ENCODE results near the gene ACAP1. TPM values are rescaled to one million over a fixed set of nuclear protein-coding genes. Genes with fewer than 3 reads are reported as not detected.

Gene ACAP1
- total RNA-seq, 1 donor from 2014 or later: 16.0 TPM

- Mint-ChIP-seq H3K4me3 (ENCODE audit: unreplicated experiment) (no peak overlapping the region), H3K27me3 (ENCODE audit: low read depth, unreplicated experiment) (no peaks in the 10 kb centered on the region), H3K27ac (ENCODE audit: unreplicated experiment) (no peak overlapping the region), H3K4me1 (ENCODE audit: low read depth, unreplicated experiment) (peaks cover 1% of the 10 kb centered on the region), H3K36me3 (ENCODE audit: low read depth, unreplicated experiment) (peaks cover 24% of the 10 kb centered on the region), H3K9me3 (ENCODE audit: unreplicated experiment) (no peaks in the 10 kb centered on the region)
- FAIRE-seq: no peak
- no peak overlapping the region for H3K27ac ChIP-seq (ENCODE audit: low read depth, low read length)
- H3K4me3 ChIP-seq (ENCODE audit: insufficient read depth, low read depth, low read length): no peak overlapping the region
- H3K27me3 ChIP-seq (ENCODE audit: insufficient read depth, low read length): no peaks in the 10 kb centered on the region
- H3K4me1 ChIP-seq (ENCODE audit: insufficient read depth, low read length): no peaks in the 10 kb centered on the region
- H2AFZ ChIP-seq (ENCODE audit: low read depth, low read length): no peak overlapping the region
- H3K79me2 ChIP-seq (ENCODE audit: insufficient read depth, low read length): peaks cover 16% of the 10 kb centered on the region
- TF ChIP-seq EZH2 (IDR thresholded peaks at IDR 0.05; ENCODE audit: insufficient read depth, low read length) (no peak), CTCF (IDR thresholded peaks at IDR 0.05; ENCODE audit: insufficient read depth, low read depth, low read length) (no peak)
- no peaks in the 10 kb centered on the region for H3K9me3 ChIP-seq (ENCODE audit: insufficient read depth, low read depth, low read length)
- peaks cover 6% of the 10 kb centered on the region for H4K20me1 ChIP-seq (ENCODE audit: insufficient read depth, low read length)
- no peak overlapping the region for H3K9ac ChIP-seq (ENCODE audit: low read length)
- no peak for DNase-seq (ENCODE audit: low read depth)
- H3K36me3 ChIP-seq (ENCODE audit: insufficient read depth, low read length): peaks cover 16% of the 10 kb centered on the region
- no peak overlapping the region for H3K4me2 ChIP-seq (ENCODE audit: low read length)
These were observed 13.7 kb upstream of the ACAP1 start for GRCh38 chr17:7322520-7323194.

- DNase-seq (ENCODE audit: low read depth) (no peak), FAIRE-seq (no peak)
- H3K27me3 ChIP-seq (ENCODE audit: insufficient read depth, low read length): no peaks in the 10 kb centered on the region
- no peaks in the 10 kb centered on the region for H3K9me3 ChIP-seq (ENCODE audit: insufficient read depth, low read depth, low read length)
- peak; percentile 74 for TF ChIP-seq CTCF (IDR thresholded peaks at IDR 0.05; ENCODE audit: insufficient read depth, low read depth, low read length)
- TF ChIP-seq EZH2 (IDR thresholded peaks at IDR 0.05; ENCODE audit: insufficient read depth, low read length): no peak
- peaks cover 16% of the 10 kb centered on the region for H3K36me3 ChIP-seq (ENCODE audit: insufficient read depth, low read length)
- peaks cover 11% of the 10 kb centered on the region for H4K20me1 ChIP-seq (ENCODE audit: insufficient read depth, low read length)
- H3K4me3 Mint-ChIP-seq (ENCODE audit: unreplicated experiment): no peak overlapping the region
- no peak overlapping the region for H3K9ac ChIP-seq (ENCODE audit: low read length)
- no peak overlapping the region for H3K27ac Mint-ChIP-seq (ENCODE audit: unreplicated experiment)
- H3K27ac ChIP-seq (ENCODE audit: low read depth, low read length): no peak overlapping the region
- H3K27me3 Mint-ChIP-seq (ENCODE audit: low read depth, unreplicated experiment): no peaks in the 10 kb centered on the region
- H3K4me2 ChIP-seq (ENCODE audit: low read length): no peak overlapping the region
- H3K4me1 Mint-ChIP-seq (ENCODE audit: low read depth, unreplicated experiment): peaks cover 10% of the 10 kb centered on the region
- no peak overlapping the region for H3K4me3 ChIP-seq (ENCODE audit: insufficient read depth, low read depth, low read length)
- H3K9me3 Mint-ChIP-seq (ENCODE audit: unreplicated experiment): no peaks in the 10 kb centered on the region
- peaks cover 8% of the 10 kb centered on the region for H3K4me1 ChIP-seq (ENCODE audit: insufficient read depth, low read length)
- H3K79me2 ChIP-seq (ENCODE audit: insufficient read depth, low read length): peaks cover 28% of the 10 kb centered on the region
- no peak overlapping the region for H2AFZ ChIP-seq (ENCODE audit: low read depth, low read length)
- H3K36me3 Mint-ChIP-seq (ENCODE audit: low read depth, unreplicated experiment): peaks cover 18% of the 10 kb centered on the region
These were observed 12.4 kb upstream of the ACAP1 start for GRCh38 chr17:7323731-7324437.

GRCh38 chr17:7324438-7324779, 11.9 kb upstream of the ACAP1 start:
- Mint-ChIP-seq H3K36me3 (ENCODE audit: low read depth, unreplicated experiment) (peaks cover 18% of the 10 kb centered on the region), H3K4me3 (ENCODE audit: unreplicated experiment) (no peak overlapping the region), H3K4me1 (ENCODE audit: low read depth, unreplicated experiment) (peaks cover 10% of the 10 kb centered on the region), H3K9me3 (ENCODE audit: unreplicated experiment) (no peaks in the 10 kb centered on the region), H3K27ac (ENCODE audit: unreplicated experiment) (no peak overlapping the region), H3K27me3 (ENCODE audit: low read depth, unreplicated experiment) (no peaks in the 10 kb centered on the region)
- TF ChIP-seq EZH2 (IDR thresholded peaks at IDR 0.05; ENCODE audit: insufficient read depth, low read length) (no peak), CTCF (IDR thresholded peaks at IDR 0.05; ENCODE audit: insufficient read depth, low read depth, low read length) (no peak)
- Histone ChIP-seq H3K36me3 (ENCODE audit: insufficient read depth, low read length) (peaks cover 16% of the 10 kb centered on the region), H3K27ac (ENCODE audit: low read depth, low read length) (no peak overlapping the region), H3K4me3 (ENCODE audit: insufficient read depth, low read depth, low read length) (no peak overlapping the region), H4K20me1 (ENCODE audit: insufficient read depth, low read length) (peaks cover 11% of the 10 kb centered on the region), H3K9ac (ENCODE audit: low read length) (no peak overlapping the region), H3K79me2 (ENCODE audit: insufficient read depth, low read length) (peaks cover 29% of the 10 kb centered on the region), H3K4me1 (ENCODE audit: insufficient read depth, low read length) (peaks cover 8% of the 10 kb centered on the region), H3K9me3 (ENCODE audit: insufficient read depth, low read depth, low read length) (no peaks in the 10 kb centered on the region), H3K27me3 (ENCODE audit: insufficient read depth, low read length) (no peaks in the 10 kb centered on the region), H3K4me2 (ENCODE audit: low read length) (no peak overlapping the region), H2AFZ (ENCODE audit: low read depth, low read length) (no peak overlapping the region)
- FAIRE-seq (no peak), DNase-seq (ENCODE audit: low read depth) (no peak)
